Fibroblast of skin of abdomen (primary cell): ENCODE data around the gene CTR9.

Source experiments
- DNase-seq: peaks from one replicate; pipeline ENCODE4 v3.0.0-alpha.2; 2013

Gene CTR9

DNA sequence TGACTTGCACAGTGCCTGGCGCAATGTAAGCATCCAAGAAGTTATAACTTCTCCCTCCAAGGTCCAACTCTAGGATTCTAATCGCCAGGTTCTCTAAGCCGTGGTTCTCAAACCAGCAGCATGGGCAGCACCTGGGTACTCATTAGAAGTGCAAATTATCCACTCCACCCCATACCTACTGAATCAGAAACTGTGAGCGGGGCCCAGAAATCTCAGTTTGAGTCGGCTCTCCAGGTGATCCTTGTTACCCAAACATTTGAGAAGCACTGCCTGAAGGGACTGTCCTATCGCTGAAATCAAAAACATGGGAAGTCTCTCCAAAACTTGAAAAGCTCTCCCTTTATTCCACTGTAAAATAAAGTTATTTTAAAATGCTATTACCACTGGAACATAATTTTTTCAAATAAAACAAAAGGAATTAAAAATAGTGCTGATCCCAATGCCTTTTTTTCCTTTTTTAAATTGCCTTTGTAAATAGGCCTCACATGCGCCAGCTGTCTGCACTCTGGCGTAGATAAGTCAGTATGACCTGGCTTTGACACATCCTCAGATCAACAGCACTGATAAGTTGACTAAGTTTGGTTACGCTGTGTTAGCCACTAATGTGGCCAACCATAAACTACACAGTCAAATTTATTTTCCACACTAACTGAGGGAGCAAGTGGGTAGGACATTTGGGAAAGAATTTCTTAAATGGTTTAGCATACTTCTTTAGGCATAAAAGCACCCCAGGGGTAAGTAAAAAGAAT lies 8.4 kb upstream of the CTR9 start:
- DNase-seq, result peak; percentile 54

DNA sequence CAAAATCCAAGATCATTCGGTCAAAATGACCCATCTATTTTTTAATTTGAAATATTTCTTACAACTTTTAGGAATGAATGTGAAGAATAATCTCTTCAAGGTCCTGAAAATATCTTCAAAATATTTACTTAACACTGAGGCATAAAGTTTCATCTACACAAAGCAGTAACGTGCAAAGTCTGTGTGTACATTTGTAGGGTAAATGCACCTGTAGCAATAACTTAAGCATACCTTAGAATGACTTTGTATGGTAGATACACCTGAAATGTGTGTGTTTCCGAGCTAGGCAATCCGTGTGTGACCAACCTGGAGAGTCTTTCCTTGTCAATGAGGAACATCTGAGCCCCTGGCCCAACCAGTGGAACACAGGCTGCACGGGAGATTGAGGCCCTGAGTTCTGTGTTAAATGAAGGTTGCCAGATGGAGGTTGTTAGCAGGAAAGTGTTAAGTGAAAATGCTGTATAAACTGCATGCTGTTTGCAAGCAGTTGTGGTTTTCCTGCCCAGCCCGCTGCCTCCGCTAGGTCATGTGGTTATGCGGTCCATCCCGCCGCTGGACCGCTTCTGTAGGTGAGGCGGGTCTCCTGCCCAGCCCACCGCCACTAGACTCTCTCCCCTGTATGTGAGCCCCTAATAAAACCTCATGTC lies 7.6 kb upstream of the CTR9 start:
- no peak for DNase-seq

DNA sequence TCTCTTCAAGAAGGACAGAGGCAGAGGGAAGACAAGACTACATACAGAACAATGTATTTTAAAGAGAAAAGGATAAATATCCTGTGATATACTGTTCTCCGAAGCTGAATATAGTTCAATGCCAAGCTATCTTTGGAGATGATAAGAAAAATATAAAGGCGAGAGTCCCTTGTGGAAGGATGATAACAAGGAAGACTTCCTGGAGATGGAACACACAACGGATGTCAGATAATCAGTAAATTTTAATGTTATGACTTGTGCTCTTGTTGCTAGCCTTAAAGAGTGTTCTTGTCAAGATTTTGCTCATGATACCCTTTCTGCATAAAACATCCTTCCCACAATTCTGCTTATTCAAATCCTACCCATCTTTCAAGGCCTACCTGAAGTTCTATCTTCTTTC lies 6.8 kb upstream of the CTR9 start:
- no peak for DNase-seq

DNA sequence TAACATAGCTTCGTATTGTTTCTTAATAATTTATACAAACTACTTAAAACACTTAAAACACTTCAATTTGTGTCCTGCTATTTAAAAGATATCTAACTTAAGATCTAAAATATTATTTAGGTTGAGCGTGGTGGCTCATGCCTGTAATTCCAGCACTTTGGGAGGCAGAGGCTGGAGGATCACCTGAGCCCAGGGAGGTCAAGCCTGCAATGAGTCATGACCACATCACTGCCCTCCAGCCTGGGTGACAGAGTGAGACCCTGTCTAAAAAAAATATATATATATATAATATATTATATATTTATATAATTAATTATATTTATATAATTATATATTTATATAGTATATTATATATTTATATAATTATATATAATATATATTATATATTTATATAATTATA lies 4.2 kb upstream of the CTR9 start:
- no peak for DNase-seq

DNA sequence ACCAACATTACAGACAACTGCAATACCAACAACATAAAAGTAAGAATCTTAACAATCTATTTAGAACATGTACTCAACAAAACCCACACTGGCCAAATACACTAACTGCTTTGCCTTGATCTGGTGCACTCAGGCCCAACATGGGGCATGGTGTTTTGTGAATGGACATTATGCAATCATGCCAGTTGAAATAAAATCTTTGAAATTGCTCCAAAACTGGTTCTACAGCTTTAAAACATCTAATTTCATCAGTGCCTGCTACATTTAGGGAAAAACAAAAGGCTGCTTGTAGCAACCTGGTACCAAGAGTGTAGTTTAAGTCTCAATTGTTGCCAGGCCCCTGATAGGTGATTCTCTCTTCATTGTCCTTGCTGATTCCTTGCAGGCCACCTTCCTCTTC lies 3.3 kb upstream of the CTR9 start:
- no peak for DNase-seq

DNA sequence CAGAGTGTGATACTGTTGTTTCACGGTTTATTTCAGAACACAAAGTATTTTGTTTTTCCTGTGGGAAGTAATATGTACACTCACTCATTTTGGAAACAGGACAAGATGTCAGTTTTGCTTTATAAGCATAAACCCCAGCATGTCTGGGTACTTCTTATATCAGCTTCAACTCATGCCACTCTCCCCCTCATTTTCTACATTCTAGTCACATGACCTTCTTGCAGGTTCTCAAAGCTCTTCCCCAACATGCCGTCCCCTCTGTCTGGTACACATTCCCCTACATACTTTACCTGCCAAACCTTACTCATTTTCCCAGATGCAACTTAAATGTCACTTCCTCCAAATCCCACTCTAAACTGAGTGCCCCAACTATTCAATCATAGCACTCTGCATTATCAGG lies 1.6 kb upstream of the CTR9 start:
- DNase-seq, result no peak

DNA sequence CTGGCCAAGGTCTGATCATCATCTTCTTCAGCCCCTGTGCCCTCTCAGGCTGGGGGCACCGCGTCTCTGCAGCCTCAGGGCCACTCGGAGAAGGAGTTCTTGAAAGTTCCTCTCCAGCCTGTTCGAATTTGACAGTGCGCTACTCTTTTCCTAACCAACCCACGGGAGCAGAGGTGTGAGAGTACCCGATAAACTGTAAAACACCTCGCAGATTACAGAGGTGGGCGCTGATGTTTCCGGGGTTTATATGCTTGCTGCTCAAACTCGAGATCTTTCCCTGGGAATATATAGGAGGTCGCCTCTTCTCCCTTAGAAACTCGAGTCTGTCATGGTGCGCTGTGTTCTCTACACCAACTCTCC lies 515 bp downstream of the CTR9 start:
- DNase-seq, result no peak

DNA sequence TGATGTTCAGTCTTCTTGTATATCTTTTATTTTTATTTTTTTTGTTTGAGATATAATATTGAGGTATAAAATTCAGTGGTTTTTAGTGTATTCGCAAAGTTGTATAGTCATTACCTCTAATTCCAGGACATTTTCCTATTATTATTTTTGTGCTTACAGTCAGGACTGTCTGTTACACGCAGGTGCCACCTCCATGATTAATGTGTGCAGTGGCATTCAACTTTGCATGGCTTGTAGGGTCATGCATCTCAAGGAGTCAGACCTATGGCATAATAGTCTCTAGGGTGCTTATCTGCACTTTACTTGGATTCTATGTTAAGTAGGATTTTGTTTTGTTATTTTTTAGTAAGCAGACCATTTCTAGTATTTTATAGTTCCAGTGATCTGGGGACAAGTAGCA lies 1.0 kb downstream of the CTR9 start:
- no peak for DNase-seq

DNA sequence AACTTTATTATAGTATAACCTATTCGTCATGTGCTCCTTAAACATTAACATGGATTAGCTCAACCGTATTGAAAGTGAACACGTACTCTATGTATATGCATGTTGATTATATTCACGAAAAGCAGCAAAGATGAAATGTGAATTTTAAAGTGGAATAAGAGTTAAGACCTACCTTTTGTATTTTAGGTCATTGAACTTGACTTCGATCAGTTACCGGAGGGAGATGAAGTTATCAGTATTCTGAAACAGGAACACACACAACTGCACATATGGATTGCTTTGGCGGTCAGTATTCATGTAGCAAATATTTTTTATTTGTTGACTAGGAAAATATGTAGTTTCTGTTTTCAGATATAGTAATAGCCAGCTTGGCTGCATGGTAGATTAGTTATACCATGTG lies 1.4 kb downstream of the CTR9 start:
- no peak for DNase-seq

DNA sequence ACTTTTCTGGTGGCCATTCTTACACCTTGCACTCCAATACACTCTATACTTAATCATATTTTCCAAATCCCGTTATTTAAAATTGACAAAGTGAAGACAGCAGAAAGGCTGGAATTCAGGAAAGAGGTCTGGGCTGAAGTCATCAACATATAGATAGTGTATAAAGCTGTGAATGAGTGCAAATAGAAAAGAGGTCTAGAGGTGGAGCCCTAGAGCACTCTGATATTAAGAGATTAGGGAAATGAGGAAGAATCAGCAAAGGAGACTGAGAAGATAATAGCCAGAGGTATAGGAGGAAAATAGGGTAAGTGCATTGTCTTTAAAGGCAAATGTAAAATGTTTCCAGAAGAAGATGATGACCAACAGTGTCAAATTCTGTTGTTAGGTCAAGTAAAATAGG lies 7.9 kb downstream of the CTR9 start:
- no peak for DNase-seq

DNA sequence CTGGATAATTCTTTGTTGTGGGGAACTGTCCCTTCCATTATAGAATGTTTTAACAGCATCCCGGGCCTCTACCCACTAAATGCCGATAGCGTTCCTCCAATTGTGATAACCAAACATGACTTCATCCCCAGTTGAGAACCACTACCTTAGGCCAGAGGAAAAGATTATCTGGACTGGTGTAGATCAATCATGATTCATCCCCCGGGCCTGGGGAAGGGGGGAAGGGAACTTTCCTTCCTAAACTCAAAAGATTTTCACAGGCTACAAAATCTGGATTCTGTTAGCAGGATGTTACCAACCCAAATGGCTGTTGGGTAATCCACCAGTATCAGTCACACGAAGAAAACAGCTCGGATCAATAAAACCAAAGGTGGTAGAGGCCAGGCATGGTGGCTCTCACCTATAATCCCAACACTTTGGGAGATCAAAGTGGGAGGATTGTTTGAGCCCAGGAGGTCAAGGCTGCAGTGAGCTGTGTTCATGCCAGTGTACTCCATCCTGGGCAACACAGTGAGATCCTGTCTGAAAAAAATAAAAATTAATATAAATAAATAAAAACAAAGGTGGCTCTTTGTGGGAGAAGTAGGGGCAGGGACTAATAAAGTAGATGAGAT lies 10.1 kb downstream of the CTR9 start:
- no peak for DNase-seq

DNA sequence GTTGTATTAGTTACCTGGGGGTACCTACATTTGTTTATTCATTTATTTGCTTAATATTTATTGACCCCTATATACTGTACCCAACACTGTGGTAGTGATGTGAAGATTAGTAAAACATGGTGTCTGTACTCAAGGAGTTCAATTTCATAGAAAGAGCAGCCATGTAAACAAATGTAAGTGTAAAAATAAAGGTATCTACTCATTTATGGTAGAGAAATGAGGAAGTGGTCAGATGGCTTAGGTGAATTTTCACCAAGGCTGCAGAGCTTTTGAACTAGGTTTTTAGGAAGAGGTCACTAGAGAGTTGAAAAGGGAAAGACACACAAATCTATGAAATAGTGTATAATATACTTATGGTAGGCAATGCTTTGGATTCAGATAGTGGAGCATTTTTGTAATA lies 11.1 kb downstream of the CTR9 start:
- no peak for DNase-seq

DNA sequence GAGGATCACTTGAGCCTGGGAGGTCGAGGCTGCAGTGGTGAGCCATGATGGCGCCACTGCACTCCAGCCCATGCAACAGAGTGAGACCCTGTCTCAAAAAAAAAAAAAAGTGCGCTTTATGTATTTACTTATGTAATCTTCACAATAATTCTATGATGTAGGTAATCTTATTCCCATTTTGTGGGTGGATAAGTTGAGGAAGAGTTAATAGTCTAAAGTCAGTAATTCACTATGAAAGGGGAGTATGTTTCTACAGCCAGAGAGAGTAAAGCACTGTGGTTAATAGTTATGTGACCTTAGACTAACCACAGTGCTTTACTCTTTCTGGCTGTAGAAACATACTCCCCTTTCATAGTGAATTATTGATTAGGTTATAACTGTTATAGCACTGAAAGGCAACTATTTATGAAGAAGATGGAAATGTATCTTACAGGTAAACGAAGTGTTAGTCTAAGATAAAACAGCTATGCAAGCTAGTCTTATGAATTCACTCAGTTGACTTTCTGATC lies 11.9 kb downstream of the CTR9 start:
- DNase-seq, result no peak

DNA sequence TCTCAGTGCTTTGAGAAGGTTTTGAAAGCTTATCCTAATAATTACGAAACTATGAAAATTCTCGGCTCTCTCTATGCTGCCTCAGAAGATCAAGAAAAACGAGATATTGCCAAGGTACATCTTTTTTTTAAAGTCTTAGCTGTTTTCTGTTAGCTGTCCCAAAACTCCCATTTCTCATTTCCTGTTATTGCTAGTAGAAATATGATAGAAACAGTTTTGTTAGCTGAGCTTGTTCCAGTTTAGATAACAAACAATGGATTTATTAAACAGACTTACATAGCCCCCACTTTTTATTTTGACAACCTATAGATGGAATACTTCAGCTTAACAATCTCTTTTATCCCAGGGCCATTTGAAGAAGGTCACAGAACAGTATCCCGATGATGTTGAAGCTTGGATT lies 12.7 kb downstream of the CTR9 start:
- DNase-seq, result no peak

DNA sequence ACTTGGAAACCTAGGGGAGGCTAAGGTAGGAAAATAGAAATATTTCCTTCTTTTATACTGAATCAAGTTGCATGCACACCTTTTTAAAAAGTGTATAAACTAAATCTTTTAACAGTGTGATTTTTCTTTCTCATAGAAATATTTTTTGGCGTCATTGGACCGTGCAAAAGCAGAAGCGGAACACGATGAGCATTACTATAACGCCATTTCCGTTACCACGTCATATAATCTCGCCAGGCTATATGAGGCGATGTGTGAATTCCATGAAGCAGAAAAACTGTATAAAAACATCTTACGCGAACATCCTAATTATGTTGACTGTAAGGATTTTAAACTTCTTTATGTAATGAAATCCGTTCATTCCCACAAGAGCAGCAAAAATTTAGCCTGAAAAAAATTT lies 13.4 kb downstream of the CTR9 start:
- no peak for DNase-seq

DNA sequence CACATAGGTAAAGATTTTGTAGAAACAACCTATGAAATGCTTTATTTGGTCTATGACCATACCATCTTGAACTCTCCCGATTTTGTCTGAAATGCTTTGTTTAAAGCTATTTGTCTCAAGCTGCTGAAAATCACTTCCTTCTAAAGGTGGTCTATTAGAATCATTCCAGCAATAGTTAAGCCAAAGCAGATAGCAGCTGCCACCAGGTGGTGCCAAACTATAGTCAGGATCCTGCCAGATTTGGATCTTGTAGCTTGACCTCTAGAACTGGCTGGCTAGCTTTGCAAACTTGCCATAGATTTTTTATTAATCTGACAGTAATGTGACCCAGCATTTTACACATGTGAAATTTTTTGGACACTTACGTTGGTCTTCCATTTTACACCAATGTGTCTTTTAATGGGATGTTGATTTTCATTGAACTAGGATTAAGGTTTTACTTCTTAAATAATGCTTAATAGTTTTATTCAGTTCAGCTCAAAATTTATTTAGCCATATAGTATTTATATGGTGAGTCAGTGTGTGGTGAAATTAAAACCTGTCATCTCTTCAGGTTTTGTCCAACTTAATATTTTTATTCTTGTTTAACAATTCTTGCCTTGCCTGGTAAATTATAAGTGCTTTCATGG lies 19.7 kb downstream of the CTR9 start:
- DNase-seq, result peak; percentile 41

DNA sequence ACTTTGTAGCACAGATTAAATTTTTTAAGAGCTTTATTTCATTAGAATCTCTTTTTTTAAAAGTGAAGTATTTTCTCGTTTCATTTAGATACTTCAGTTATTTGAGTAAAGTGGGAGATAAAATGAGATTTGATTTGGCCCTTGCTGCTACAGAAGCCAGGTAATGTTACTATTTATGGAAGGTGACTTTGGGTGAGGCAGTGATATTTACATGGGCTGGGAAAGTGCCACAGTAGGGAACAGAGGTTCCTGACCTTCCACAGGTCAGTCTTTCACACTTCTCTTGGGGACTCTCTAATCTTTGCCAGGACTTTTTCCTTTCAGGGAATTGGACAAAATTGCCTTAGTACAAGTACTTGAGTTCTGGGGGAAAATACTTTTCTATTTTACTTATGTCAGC lies 20.4 kb downstream of the CTR9 start:
- DNase-seq, result no peak

DNA sequence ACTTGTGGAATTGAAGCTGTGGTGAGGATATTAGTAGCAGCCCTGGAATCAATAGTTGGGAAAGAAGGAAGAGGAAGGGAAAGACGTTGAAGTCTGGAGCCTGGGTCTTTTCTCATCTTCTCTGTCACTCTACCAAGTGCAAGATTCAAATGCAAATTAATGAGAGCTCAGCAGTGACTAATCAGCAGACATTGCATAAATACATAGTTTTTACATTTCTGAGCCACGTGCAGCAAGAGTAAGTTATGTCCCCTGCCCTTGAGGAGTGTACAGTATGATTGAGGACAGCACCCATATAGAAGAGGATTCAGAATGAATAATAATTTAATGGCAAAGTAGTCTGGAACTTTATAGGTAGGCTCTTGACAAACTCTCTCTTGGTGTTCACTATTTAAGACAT lies 23.8 kb downstream of the CTR9 start:
- DNase-seq, result no peak

DNA sequence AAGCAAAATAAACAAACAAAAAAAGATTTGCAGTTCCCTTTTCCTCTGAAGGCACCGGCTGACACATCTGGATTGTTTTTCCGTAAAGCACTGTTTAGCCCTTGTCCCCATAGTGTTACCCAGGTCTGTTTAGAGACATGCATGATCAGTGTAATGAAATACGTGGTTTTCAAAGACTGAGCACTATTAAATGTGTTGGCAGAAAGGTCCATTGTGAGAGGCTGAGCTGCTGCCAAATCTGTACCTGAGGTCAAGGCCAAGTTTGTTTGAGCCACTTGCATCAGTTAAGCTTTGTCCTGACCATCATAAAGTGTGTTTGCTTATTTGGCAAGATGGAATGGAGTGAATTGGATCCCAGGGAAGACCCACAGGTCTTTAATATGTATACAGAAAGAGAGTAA lies 26.3 kb downstream of the CTR9 start:
- DNase-seq, result no peak

DNA sequence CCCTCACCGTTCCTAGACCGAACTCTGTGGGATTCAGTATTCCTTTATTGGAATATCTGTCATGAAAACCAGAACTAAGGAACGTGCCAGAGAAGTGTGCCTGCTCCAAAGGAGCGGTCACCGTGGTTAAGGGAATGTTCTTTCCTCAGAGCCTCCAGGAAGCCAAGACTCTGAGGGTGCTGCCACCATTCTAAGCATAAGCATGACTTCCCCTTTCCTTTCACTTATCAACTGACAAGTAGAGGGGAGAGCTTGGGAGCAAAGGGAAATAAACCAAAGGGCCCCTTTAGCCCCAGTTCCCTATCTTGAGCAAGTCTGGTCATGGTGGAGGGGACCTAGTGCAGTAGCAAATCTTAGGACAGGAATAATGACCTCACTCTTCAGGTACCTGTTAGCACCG lies 26.8 kb downstream of the CTR9 start:
- no peak for DNase-seq

DNA sequence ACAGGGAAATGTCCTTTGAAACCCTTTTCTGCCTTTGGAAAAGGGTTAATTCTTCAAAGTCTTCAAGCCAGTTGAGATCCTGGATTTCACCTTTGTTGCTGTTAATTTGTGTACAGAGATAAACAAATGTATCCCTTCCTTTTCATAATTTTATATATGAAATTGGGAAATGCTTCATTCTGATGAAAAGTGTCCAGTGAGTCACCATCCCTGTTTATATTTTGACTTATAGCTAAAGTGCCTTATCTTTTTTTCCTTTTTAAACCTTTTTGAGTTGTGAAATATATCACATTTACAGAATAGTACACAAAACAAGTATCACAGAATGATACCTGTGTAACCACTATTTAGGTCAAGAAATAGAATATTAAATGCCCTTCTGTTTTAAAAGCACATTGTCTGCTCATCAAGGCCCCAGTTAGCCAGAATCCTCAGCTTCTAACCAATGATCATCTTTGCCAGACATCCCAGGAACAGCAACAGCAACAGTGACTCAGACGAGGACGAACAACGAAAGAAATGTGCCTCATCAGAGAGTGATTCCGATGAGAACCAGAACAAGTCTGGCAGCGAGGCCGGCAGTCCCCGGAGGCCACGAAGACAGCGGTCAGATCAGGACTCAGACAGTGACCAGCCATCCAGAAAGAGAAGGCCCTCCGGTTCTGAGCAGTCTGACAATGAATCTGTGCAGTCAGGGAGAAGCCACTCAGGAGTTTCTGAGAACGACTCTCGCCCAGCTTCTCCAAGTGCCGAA lies 27.3 kb downstream of the CTR9 start:
- peak; percentile 64 for DNase-seq

DNA sequence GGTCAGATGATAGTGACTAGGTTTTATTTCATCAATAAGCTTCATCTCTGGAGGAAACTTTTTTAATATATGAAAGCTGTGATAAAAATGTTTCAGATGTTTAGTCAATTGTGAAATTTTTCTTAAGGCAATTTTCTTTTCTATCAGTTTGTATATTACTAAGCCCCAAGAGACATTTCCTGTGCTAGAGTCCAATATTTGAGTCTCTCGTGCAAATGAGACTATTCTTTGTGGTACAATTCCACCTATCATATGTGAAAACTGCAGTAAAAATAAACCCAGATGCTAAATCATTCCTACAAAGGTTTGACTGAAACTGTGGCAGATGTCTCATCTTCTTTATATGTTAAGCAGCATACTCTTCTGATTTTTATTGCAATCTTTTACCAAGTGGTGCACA lies 28.0 kb downstream of the CTR9 start:
- no peak for DNase-seq

DNA sequence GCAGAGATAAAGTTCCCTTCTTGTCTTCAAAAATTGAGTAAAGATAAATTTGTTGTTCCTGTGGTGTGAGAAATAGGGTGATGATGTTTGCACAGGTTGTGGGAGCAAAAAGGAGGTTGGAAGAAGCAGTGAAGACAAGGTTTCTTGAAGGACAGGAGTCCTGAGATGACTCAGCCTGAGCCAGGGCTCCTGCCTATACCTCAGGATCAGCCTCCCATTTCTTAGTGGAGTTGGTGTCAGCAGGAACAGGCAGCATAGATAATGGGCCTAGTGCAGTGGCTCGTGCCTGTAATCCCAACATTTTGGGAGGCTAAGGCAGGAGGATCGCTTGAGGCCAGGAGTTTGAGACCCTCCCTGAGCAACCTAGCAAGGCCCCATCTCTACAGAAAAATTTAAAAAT lies 29.0 kb downstream of the CTR9 start:
- no peak for DNase-seq
